Measurements from ENCODE around the gene ADPRM.

GRCh38 chr17:10756619-10757018, 59.2 kb downstream of the ADPRM start:
- TF ChIP-seq, protein P1, sequence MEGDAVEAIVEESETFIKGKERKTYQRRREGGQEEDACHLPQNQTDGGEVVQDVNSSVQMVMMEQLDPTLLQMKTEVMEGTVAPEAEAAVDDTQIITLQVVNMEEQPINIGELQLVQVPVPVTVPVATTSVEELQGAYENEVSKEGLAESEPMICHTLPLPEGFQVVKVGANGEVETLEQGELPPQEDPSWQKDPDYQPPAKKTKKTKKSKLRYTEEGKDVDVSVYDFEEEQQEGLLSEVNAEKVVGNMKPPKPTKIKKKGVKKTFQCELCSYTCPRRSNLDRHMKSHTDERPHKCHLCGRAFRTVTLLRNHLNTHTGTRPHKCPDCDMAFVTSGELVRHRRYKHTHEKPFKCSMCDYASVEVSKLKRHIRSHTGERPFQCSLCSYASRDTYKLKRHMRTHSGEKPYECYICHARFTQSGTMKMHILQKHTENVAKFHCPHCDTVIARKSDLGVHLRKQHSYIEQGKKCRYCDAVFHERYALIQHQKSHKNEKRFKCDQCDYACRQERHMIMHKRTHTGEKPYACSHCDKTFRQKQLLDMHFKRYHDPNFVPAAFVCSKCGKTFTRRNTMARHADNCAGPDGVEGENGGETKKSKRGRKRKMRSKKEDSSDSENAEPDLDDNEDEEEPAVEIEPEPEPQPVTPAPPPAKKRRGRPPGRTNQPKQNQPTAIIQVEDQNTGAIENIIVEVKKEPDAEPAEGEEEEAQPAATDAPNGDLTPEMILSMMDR (IDR thresholded peaks at IDR 0.05; ENCODE audit: low read depth, low read length, missing input control), result no peak
- TF ChIP-seq RAD21 (IDR thresholded peaks at IDR 0.05) (no peak), EGR1 (IDR thresholded peaks at IDR 0.05; ENCODE audit: low read depth in 2 of 2) (no peak), ZBTB33 (IDR thresholded peaks at IDR 0.05) (no peak), JUND (IDR thresholded peaks at IDR 0.05) (no peak), SP1 (IDR thresholded peaks at IDR 0.05) (no peak), REST (IDR thresholded peaks at IDR 0.05) (no peak)

Data from liver (tissue), 3 donors.